Measurements from ENCODE around the gene TTLL11. TPM values are rescaled to one million over a fixed set of nuclear protein-coding genes. Genes with fewer than 3 reads are reported as not detected.

TTLL11 gene
- total RNA-seq, 4 donors from 2014 or later = 3.0 to 9.9 (median 7.4) TPM

- Histone ChIP-seq H3K27ac (no peak overlapping the region), H3K4me3 (no peak overlapping the region), H3K9me3 (no peaks in the 10 kb centered on the region), H3K27me3 (no peaks in the 10 kb centered on the region), H3K4me1 (no peaks in the 10 kb centered on the region), H3K36me3 (no peaks in the 10 kb centered on the region)
- DNase-seq = no peak
- TF ChIP-seq POLR2A (IDR thresholded peaks at IDR 0.05) (no peak), CTCF (IDR thresholded peaks at IDR 0.05) (no peak)
These were observed 142.2 kb downstream of the TTLL11 start for GRCh38 chr9:121950866-121951265.

GRCh38 chr9:121950441-121950840 lies 142.7 kb downstream of the TTLL11 start:
- Histone ChIP-seq H3K4me1 (no peaks in the 10 kb centered on the region), H3K27ac (no peak overlapping the region), H3K4me3 (no peak overlapping the region), H3K36me3 (no peaks in the 10 kb centered on the region), H3K9me3 (no peaks in the 10 kb centered on the region), H3K27me3 (no peaks in the 10 kb centered on the region)
- TF ChIP-seq POLR2A (IDR thresholded peaks at IDR 0.05) (no peak), CTCF (IDR thresholded peaks at IDR 0.05) (no peak)
- DNase-seq = no peak

- H3K36me3 ChIP-seq = no peaks in the 10 kb centered on the region
- DNase-seq = no peak
- H3K27me3 ChIP-seq = no peaks in the 10 kb centered on the region
- no peaks in the 10 kb centered on the region for H3K4me1 ChIP-seq
- no peak overlapping the region for H3K27ac ChIP-seq
- no peak overlapping the region for H3K4me3 ChIP-seq
- TF ChIP-seq CTCF (IDR thresholded peaks at IDR 0.05) (no peak), POLR2A (IDR thresholded peaks at IDR 0.05) (no peak)
- no peaks in the 10 kb centered on the region for H3K9me3 ChIP-seq
These were observed 143.3 kb downstream of the TTLL11 start for GRCh38 chr9:121949766-121950165.

- Histone ChIP-seq H3K9me3 (no peaks in the 10 kb centered on the region), H3K27ac (no peak overlapping the region), H3K4me3 (no peak overlapping the region), H3K4me1 (peaks cover 0 to 3% (median 0%) of the 10 kb centered on the region in 4 donors), H3K36me3 (no peaks in the 10 kb centered on the region), H3K27me3 (no peaks in the 10 kb centered on the region)
- no peak for DNase-seq
- no peak for TF ChIP-seq CTCF (IDR thresholded peaks at IDR 0.05)
- TF ChIP-seq POLR2A (IDR thresholded peaks at IDR 0.05) = no peak
These were observed 143.7 kb downstream of the TTLL11 start for GRCh38 chr9:121949364-121949763.

GRCh38 chr9:121947775-121948174 lies 145.3 kb downstream of the TTLL11 start:
- Histone ChIP-seq H3K4me3 (no peak overlapping the region), H3K4me1 (peaks cover 0 to 5% (median 0%) of the 10 kb centered on the region in 4 donors), H3K27me3 (no peaks in the 10 kb centered on the region), H3K36me3 (no peaks in the 10 kb centered on the region), H3K27ac (no peak overlapping the region), H3K9me3 (no peaks in the 10 kb centered on the region)
- TF ChIP-seq CTCF (IDR thresholded peaks at IDR 0.05) = no peak
- TF ChIP-seq POLR2A (IDR thresholded peaks at IDR 0.05) = no peak
- no peak for DNase-seq

- no peak overlapping the region for H3K4me3 ChIP-seq
- peak in 2 of 3 donors; percentile 35 to 52 for DNase-seq
- H3K27ac ChIP-seq = peak overlapping the region in 2 of 4 donors; percentile 57 to 69
- H3K36me3 ChIP-seq = no peaks in the 10 kb centered on the region
- H3K27me3 ChIP-seq = no peaks in the 10 kb centered on the region
- H3K4me1 ChIP-seq = peaks cover 0 to 9% (median 0%) of the 10 kb centered on the region in 4 donors
- TF ChIP-seq POLR2A (IDR thresholded peaks at IDR 0.05) (no peak), CTCF (IDR thresholded peaks at IDR 0.05) (no peak)
- H3K9me3 ChIP-seq = no peaks in the 10 kb centered on the region
These were observed 146.6 kb downstream of the TTLL11 start for GRCh38 chr9:121946465-121946864.

Measured in Peyer's patch (tissue), 4 donors.